ENCODE data around the gene SKOR1.

SKOR1 gene

DNA sequence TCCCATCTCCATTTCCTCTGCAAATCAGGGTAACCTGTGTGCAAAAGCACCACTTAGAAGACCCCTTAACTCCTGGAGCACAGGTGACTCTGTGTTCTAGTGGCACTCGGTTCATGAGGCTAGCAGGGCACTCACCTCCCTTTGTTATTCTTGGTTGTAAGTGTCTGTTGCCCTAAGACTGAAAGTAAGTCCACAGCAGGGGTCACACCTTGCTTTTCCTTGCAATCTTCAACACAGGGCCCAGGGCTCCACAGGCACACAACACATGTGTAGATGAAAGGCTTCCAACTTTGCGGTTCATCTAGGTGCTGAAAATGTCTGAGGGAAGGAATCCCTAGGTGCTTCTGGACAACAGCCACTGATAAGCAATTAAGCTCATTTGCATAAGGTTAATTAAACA is 11.6 kb downstream of the SKOR1 start:
- Histone ChIP-seq H3K9me3 (ENCODE audit: insufficient read depth, low read length, severe bottlenecking) (no peaks in the 10 kb centered on the region), H3K9ac (ENCODE audit: low read depth, low read length) (peak overlapping the region; percentile 35; the same call in 1 of the 2 replicates), H3K4me1 (ENCODE audit: insufficient read depth, low read length) (peaks cover 43% of the 10 kb centered on the region), H3K4me2 (ENCODE audit: insufficient read depth, low read length) (no peak overlapping the region), H3K27me3 (ENCODE audit: insufficient read depth, low read length, poor library complexity) (no peaks in the 10 kb centered on the region), H3K36me3 (ENCODE audit: insufficient read depth, low read length) (no peaks in the 10 kb centered on the region), H2AFZ (ENCODE audit: low read depth, low read length) (peak overlapping the region; percentile 71), H3K79me2 (ENCODE audit: insufficient read depth, low read length) (no peaks in the 10 kb centered on the region), H3K4me3 (ENCODE audit: low read depth in 1 of 2, low read length in 2 of 2) (no peak overlapping the region), H3K27ac (ENCODE audit: low read length) (peak overlapping the region; percentile 68), H4K20me1 (ENCODE audit: insufficient read depth, low read length) (no peaks in the 10 kb centered on the region)
- DNase-seq (no peak), ATAC-seq (ENCODE audit: insufficient read depth, low read depth) (no peak)
- no peak for TF ChIP-seq EZH2 (IDR thresholded peaks at IDR 0.05; ENCODE audit: borderline replicate concordance, low read depth, low read length, severe bottlenecking)
- TF ChIP-seq, protein P1, sequence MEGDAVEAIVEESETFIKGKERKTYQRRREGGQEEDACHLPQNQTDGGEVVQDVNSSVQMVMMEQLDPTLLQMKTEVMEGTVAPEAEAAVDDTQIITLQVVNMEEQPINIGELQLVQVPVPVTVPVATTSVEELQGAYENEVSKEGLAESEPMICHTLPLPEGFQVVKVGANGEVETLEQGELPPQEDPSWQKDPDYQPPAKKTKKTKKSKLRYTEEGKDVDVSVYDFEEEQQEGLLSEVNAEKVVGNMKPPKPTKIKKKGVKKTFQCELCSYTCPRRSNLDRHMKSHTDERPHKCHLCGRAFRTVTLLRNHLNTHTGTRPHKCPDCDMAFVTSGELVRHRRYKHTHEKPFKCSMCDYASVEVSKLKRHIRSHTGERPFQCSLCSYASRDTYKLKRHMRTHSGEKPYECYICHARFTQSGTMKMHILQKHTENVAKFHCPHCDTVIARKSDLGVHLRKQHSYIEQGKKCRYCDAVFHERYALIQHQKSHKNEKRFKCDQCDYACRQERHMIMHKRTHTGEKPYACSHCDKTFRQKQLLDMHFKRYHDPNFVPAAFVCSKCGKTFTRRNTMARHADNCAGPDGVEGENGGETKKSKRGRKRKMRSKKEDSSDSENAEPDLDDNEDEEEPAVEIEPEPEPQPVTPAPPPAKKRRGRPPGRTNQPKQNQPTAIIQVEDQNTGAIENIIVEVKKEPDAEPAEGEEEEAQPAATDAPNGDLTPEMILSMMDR (IDR thresholded peaks at IDR 0.05; ENCODE audit: borderline replicate concordance, extremely low read depth, low read length, poor library complexity, severe bottlenecking) = no peak

DNA sequence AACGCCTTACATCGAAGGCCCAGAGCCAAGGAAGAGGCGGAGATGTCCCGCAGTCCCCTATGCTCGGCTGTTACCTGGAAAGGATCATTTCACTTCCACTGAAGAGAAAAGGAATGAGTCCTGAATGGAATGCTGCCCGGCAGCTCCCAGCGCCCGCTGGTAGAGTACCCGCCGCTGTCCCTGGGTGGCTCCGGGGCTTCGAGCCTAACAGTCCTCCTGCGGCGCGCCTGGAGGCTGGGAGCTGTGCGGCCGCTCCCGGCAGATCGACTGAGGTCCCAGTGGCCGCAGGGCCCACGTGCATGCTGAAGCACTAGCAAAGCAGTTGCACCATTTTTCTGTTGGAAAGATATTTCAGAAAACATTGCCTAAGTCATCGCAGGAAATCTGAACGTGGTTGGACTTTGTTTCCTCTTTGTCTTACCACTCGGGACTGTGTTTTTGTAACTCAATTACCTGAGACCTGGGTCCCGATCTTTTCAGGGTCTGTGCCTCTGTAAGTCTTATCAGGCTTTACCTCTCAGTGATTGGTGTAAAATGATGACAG is 13.6 kb downstream of the SKOR1 start:
- Histone ChIP-seq H3K27ac (ENCODE audit: low read length) (peak overlapping the region; percentile 98), H3K9ac (ENCODE audit: low read depth, low read length) (peak overlapping the region; percentile 97), H3K4me3 (ENCODE audit: low read depth in 1 of 2, low read length in 2 of 2) (peak overlapping the region in 1 of 2 experiments; percentile 94; a peak in 2 of 4 replicates), H2AFZ (ENCODE audit: low read depth, low read length) (peak overlapping the region; percentile 80), H3K27me3 (ENCODE audit: insufficient read depth, low read length, poor library complexity) (no peaks in the 10 kb centered on the region), H3K9me3 (ENCODE audit: insufficient read depth, low read length, severe bottlenecking) (no peaks in the 10 kb centered on the region), H3K36me3 (ENCODE audit: insufficient read depth, low read length) (no peaks in the 10 kb centered on the region), H3K4me1 (ENCODE audit: insufficient read depth, low read length) (peaks cover 43% of the 10 kb centered on the region), H3K4me2 (ENCODE audit: insufficient read depth, low read length) (peak overlapping the region; percentile 96), H3K79me2 (ENCODE audit: insufficient read depth, low read length) (no peaks in the 10 kb centered on the region), H4K20me1 (ENCODE audit: insufficient read depth, low read length) (no peaks in the 10 kb centered on the region)
- ATAC-seq (ENCODE audit: insufficient read depth, low read depth) (no peak), DNase-seq (no peak)
- TF ChIP-seq EZH2 (IDR thresholded peaks at IDR 0.05; ENCODE audit: borderline replicate concordance, low read depth, low read length, severe bottlenecking) = no peak
- TF ChIP-seq, protein P1 (IDR thresholded peaks at IDR 0.05; ENCODE audit: borderline replicate concordance, extremely low read depth, low read length, poor library complexity, severe bottlenecking) = no peak

DNA sequence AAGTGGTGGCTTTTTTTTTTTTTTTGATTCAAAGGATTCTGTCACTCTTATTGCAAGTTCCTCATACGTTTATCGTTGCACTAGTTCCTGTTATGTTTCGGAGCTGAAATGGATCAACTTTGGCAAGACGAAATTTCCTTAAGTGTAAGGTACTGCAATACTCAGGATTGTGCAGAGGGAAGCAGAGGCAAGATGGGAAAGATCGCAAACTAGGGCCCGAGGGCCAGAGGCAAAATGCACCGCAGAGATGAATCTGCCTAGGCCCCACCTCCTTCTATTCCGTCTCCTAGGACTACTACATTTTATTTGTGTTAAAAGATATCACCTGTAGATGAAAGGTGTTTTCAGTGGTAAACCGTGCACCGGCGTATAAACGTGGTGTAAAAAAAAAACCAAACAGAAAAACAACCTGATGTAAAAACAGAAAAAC is 14.2 kb downstream of the SKOR1 start:
- ATAC-seq (ENCODE audit: insufficient read depth, low read depth) (peak; percentile 44), DNase-seq (peak; percentile 58)
- H3K4me1 ChIP-seq (ENCODE audit: insufficient read depth, low read length) = peaks cover 43% of the 10 kb centered on the region
- H3K36me3 ChIP-seq (ENCODE audit: insufficient read depth, low read length) = no peaks in the 10 kb centered on the region
- no peaks in the 10 kb centered on the region for H4K20me1 ChIP-seq (ENCODE audit: insufficient read depth, low read length)
- H2AFZ ChIP-seq (ENCODE audit: low read depth, low read length) = peak overlapping the region; percentile 80
- peak overlapping the region; percentile 96 for H3K4me2 ChIP-seq (ENCODE audit: insufficient read depth, low read length)
- peak overlapping the region; percentile 97 for H3K9ac ChIP-seq (ENCODE audit: low read depth, low read length)
- TF ChIP-seq, protein P1 (IDR thresholded peaks at IDR 0.05; ENCODE audit: borderline replicate concordance, extremely low read depth, low read length, poor library complexity, severe bottlenecking) = no peak
- no peak for TF ChIP-seq EZH2 (IDR thresholded peaks at IDR 0.05; ENCODE audit: borderline replicate concordance, low read depth, low read length, severe bottlenecking)
- no peaks in the 10 kb centered on the region for H3K79me2 ChIP-seq (ENCODE audit: insufficient read depth, low read length)
- H3K27me3 ChIP-seq (ENCODE audit: insufficient read depth, low read length, poor library complexity) = no peaks in the 10 kb centered on the region
- no peaks in the 10 kb centered on the region for H3K9me3 ChIP-seq (ENCODE audit: insufficient read depth, low read length, severe bottlenecking)
- H3K27ac ChIP-seq (ENCODE audit: low read length) = peak overlapping the region; percentile 98
- peak overlapping the region; percentile 24 to 94; a peak in 3 of 4 replicates for H3K4me3 ChIP-seq (ENCODE audit: low read depth in 1 of 2, low read length in 2 of 2)
